ENCODE measurements around the gene MIEF1.

The MIEF1 gene

DNA sequence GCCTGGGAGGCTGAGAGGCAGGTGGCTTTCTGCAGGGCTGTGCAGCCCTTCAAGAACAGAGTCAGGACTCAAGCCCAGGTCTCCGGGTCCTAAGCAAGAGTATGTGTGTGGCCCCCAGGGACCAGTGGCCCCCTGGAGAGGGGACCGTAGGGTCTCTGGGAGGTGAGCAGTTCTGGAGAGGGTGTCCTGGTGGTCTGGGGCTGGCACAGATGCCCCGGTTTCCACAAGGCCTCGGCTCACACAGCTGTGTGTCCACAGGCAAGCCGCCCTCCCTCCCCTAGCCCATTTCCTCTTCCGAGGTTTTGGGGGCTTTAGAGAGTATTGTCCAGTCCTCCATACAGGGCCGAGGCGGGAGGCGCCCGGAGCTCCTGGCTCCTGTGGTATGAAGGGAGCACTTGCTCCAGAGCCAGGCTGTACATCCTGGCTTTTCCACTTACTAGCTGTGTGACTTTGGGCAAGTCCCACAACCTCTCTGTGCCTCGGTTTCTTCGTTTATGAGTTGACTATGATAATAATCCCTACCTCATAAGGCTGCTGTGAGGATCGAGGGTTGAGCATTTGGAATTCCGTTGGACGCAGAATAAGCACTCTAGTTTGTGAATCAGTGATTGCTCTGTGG lies 33.9 kb downstream of the MIEF1 start:
- no peaks in the 10 kb centered on the region for H3K9me3 Mint-ChIP-seq
- DNase-seq = no peak
- H3K27ac Mint-ChIP-seq = no peak overlapping the region
- no peak for ATAC-seq
- H3K4me3 Mint-ChIP-seq = no peak overlapping the region
- H3K4me1 Mint-ChIP-seq = peaks cover 26% of the 10 kb centered on the region
- H3K27me3 Mint-ChIP-seq = no peaks in the 10 kb centered on the region

DNA sequence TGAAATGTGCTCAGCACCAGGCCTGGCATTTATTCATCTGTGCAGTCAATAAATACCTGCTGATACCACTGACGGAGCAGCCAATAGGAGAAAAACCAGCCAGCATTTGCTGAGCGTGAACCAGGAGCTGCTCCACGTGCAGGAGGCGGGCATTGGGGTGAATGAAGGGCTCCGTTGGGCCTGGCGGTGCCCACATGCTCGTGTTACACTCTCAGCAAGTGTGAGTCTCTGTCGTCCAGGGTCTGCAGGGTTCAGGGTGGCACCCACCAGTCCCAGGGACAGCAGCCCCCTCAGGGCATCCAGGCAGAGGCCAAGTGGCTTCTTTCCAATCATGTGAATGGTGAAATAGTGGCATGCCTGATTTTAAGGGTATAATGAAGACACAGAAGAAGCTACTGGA lies 34.6 kb downstream of the MIEF1 start:
- Mint-ChIP-seq H3K9me3 (no peaks in the 10 kb centered on the region), H3K4me1 (peaks cover 18% of the 10 kb centered on the region), H3K27ac (peak overlapping the region in 1 of 2 donors; percentile 12), H3K4me3 (no peak overlapping the region), H3K27me3 (no peaks in the 10 kb centered on the region)
- no peak for ATAC-seq
- no peak for DNase-seq

DNA sequence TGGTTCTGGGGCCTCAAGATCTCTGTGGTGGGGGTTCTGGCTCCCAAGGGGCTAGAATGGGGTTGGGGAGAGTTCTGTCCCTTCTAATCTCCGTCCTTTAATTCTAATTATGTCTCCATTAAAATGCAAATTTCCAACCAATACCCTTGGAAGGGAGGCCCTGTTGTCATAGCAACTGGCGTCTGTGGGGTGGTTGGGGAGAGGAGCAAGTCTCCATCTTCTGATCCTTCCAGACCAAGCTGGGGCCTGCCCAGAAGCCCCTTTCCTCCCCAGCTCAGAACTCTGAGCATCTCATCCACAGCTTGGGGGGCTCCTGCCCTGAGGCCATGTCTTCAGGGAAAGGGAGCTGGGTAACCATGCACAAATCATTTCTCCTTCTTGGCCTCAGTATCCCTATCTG lies 35.9 kb downstream of the MIEF1 start:
- DNase-seq (no peak), ATAC-seq (no peak)
- Mint-ChIP-seq H3K4me3 (no peak overlapping the region), H3K4me1 (peaks cover 15% of the 10 kb centered on the region), H3K9me3 (no peaks in the 10 kb centered on the region), H3K27me3 (peaks cover 3% of the 10 kb centered on the region), H3K27ac (no peak overlapping the region)

DNA sequence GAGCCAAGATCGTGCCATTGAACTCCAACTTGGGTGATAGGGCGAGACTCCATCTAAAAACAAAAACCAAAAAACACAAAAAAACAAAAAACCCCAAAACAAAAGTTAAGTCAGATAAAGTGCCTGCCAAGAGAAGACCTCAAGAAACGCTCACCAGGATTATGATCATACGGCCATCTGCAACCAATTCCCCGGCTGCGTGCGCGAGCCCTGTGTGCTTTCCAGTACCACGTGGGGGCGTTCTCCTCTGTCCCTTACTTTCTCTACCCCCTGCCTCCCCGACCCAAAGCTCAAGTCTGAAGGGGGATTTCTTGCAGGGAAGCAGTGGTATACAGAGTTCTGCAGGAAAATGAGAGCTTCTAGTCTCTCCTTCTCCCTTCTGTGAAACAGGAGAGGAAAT lies 41.0 kb downstream of the MIEF1 start:
- no peak overlapping the region for H3K27ac Mint-ChIP-seq
- H3K9me3 Mint-ChIP-seq = no peaks in the 10 kb centered on the region
- H3K4me1 Mint-ChIP-seq = peaks cover 26% of the 10 kb centered on the region
- DNase-seq = no peak
- peaks cover 45% of the 10 kb centered on the region for H3K27me3 Mint-ChIP-seq
- peak; percentile 61 for ATAC-seq
- no peak overlapping the region for H3K4me3 Mint-ChIP-seq

DNA sequence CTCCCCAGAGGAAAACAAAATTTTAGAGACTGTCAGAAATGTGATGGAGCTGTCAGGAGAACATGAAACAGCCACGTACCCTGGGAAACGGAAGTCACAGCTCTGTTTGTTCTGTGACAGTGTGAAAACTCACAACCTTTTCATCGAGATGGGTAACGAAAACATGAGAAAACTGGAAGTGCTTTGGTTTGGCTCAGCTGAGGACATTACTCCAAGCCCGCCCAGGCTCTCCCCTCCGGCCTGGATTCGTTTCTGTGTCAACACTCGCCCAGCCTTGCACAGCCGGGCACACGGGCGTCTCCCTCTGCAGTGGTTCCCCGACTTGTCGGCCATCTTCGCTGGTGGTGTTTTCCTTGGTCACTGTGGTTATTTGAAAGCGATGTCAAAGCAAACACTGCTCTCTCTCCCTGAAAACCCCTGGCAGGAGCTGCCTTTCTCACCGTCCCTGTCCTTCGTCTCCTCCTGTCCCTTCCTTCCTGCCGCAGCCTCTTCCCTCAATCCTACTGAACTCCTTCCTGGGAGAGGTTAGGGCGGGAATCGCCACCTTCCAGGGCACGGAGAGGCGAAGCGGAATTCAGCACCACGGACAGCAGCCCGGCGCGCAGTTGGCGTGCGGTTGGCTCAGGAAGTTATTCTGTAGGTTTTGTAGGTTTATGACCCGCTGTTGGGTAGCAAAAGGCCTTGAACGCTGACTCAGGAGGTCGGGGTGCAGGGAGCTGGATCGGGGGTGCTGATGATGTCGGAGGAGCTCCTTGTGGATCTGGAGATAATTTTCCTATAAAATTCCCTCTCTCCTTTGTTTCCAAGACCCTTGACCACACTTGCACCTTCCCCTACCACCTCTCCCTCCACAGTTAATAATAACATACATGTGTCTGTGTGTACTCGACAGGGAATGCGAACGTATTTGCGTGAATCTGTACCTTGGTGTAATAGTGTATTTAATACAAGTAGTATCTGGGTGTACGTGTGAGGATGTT lies 43.6 kb downstream of the MIEF1 start:
- ATAC-seq (peak; percentile 74), DNase-seq (peak; percentile 56 to 59)
- Mint-ChIP-seq H3K27me3 (peaks cover 62% of the 10 kb centered on the region), H3K27ac (peak overlapping the region in 1 of 2 donors; percentile 68), H3K4me3 (peak overlapping the region; percentile 68 to 82), H3K9me3 (no peaks in the 10 kb centered on the region), H3K4me1 (peaks cover 26% of the 10 kb centered on the region)

DNA sequence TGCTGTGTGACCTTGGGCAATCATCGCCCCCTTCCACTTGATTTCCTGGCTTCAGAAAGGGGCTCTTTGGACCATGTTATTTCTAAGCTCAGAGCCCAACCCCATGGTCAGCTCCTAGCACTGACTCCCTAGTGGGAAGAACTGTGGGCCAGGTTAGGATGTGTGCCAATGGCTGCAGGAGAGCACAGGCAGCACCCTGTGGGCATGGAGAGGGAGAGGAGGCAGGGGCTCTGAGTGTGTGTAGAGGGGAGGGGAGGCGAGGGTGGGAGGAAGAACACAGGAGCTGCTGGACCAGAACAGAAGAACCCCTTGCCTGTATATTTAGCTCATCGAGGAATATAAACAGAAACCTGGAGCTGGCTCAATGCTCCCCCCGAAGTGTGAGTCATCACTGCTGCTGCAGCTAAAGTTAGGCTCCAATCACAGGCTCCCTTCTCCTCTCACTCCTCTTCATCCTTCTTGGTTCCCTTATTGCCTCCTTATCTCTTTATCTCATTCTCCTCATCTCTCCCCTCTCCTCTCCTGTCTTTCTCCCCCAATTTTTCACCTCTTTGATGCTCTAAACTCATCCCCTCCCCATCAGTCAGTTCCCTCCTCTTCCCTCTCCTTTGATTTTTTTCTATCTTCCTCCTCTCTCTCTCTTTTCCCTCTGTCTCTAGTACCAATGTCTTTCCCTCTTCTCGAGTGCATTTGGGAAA lies 44.9 kb downstream of the MIEF1 start:
- Mint-ChIP-seq H3K9me3 (no peaks in the 10 kb centered on the region), H3K27me3 (peaks cover 76% of the 10 kb centered on the region), H3K4me3 (no peak overlapping the region), H3K4me1 (peaks cover 26% of the 10 kb centered on the region), H3K27ac (no peak overlapping the region)
- ATAC-seq (no peak), DNase-seq (no peak)

DNA sequence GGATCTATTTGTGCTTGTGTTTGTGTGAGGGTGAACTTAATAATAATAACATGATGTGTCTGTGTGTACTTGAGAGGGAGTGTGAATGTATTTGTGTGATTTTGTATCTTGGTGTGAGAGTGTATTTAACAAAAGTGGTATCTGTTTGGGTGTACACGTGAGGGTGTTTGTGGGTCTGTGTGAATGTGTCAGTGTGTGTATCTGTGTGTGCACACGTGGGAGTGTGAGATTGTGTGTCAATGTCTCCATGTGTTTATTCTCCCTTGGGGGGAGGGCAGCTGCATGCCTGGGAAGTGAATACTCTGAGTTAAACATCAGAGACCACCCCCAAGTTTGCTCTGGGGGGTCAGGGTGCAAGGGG lies 45.5 kb downstream of the MIEF1 start:
- DNase-seq (no peak), ATAC-seq (no peak)
- Mint-ChIP-seq H3K4me1 (peaks cover 26% of the 10 kb centered on the region), H3K9me3 (no peaks in the 10 kb centered on the region), H3K27me3 (peaks cover 80% of the 10 kb centered on the region), H3K27ac (no peak overlapping the region), H3K4me3 (no peak overlapping the region)

DNA sequence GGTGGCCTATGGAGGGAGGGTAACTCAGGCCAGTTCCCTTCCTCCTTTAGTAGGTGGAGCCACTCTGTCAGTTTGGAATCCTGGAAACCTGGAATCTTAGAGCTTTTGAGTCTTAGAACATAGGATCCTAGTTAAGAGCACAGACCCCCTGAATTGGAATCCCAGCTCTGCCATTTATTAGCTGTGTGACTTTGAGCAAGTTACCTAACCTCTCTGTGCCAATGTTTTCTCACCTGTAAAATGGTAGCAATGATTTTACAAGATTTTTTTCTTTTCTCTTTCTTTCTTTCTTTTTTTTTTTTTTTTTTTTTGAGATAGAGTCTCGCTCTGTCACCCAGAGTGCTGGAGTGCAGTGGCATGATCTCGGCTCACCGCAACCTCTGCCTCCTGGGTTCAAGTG lies 51.3 kb downstream of the MIEF1 start:
- Mint-ChIP-seq H3K4me3 (no peak overlapping the region), H3K27ac (no peak overlapping the region), H3K4me1 (peaks cover 8% of the 10 kb centered on the region), H3K27me3 (peaks cover 80% of the 10 kb centered on the region), H3K9me3 (no peaks in the 10 kb centered on the region)
- no peak for DNase-seq
- ATAC-seq = no peak

DNA sequence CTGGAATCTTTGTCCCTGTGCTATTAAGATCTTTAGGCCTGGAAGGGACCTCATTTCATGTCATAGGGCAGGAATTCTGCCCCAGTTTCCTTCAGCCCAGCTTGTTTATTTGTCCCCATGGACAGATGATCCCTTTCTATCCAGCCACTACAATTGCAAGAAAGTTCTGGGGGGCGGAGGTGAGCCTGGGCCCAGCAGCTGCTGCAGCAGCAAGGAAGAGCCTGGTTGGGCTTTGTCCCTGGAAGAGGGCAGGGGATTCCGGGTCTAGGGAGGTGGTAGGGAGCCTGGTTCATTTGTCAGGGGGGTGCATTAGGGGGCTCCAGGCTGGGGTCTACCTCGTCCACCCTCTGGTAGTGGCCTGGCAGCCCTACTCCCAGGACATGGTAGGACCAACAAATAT lies 52.1 kb downstream of the MIEF1 start:
- ATAC-seq (no peak), DNase-seq (no peak)
- Mint-ChIP-seq H3K4me1 (peaks cover 8% of the 10 kb centered on the region), H3K27ac (no peak overlapping the region), H3K4me3 (no peak overlapping the region), H3K9me3 (no peaks in the 10 kb centered on the region), H3K27me3 (peaks cover 86% of the 10 kb centered on the region)

DNA sequence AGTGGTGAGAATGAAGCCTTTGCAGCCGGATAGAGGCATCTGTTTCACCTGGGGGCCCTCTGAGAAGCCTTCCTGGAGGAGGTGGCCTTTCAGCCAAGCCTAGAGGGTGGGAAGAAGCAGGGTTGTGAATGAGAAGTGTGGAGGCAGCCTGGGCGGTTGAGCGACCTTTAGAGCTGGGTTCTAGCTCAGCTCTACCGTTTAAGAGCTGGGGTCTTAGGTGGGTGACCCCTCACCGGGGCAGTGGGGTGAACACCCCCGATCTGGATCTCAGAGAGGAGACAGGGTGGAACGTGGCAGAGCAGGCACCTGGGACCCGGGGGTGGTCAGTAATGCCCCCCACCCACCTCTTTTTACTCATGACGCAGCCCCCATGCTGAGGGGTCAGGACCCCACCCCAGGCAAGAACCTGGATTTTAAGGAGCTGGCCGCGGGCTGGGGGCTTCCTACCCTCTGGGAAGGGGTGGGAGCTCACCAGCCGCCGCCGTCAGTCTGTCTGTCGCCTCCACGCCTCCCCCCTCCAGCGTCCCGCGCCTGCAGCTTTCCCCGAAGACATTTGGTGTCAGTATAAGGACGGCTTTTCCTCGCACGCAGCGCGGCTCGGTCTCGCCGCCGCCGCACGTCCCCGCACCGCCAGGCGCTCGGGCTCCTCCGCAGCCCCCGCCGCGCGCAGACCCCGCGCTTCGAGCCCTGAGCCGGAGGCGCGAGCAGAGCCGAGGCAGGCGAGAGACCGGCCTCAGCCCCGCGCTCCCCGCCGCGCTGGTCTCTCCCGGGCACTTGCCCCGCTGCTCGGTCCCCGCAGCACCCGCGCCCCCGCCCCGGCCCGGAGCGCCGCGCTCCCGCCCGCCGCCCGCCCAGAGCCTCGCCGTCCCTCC lies 55.1 kb downstream of the MIEF1 start:
- Mint-ChIP-seq H3K4me1 (peaks cover 8% of the 10 kb centered on the region), H3K27ac (no peak overlapping the region), H3K4me3 (peak overlapping the region; percentile 43 to 61), H3K9me3 (no peaks in the 10 kb centered on the region), H3K27me3 (peaks cover 70% of the 10 kb centered on the region)
- ATAC-seq = peak; percentile 71
- DNase-seq = peak; percentile 30 to 31

DNA sequence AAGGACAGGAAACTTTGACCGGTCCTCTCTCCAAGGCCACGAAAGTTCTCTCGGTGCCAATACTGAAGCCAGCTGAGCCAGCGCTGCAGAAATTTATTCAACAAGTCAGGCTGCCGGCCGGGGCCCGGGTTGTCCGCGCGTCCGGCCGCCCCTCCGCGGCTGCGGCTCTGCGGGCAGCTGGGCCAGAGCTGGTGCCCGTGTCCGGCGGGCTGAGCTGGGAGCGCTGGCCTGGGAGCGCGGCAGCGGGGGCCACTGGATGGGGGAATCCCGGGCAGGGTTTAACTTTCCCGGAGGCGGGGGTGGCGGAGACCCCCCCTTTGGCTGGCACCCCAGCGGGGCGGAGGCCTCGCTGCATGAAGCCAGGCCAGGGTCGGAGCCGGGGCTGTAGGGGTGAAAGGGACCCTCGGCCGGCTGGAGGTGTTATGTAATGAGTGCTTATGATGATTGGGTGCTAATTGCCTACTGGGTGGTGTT lies 56.2 kb downstream of the MIEF1 start:
- DNase-seq = no peak
- Mint-ChIP-seq H3K4me1 (peaks cover 8% of the 10 kb centered on the region), H3K4me3 (peak overlapping the region; percentile 66 to 72), H3K27me3 (peaks cover 60% of the 10 kb centered on the region), H3K9me3 (no peaks in the 10 kb centered on the region), H3K27ac (peak overlapping the region in 1 of 2 donors; percentile 32)
- ATAC-seq = no peak

DNA sequence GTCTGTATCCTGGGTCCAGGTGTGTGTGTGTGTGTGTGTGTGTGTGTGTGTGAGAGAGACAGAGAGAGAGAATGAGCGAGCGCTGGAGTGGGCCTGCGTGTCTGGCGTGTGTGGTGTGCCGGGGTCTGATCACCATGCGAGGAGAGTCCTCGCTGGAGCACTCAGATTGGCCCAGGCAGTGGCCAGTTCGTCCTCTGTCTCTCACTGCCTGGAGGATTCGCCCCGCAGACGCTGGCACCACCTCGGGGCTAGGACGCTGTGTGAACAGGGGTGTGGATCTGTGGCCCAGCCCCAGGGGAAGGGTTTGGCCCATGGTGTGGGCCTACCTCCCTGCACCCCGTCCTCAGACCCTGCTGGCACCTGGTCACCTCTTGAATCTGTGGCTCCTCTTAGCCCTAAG lies 56.9 kb downstream of the MIEF1 start:
- H3K27me3 Mint-ChIP-seq = peaks cover 59% of the 10 kb centered on the region
- H3K4me1 Mint-ChIP-seq = peaks cover 8% of the 10 kb centered on the region
- H3K4me3 Mint-ChIP-seq = no peak overlapping the region
- ATAC-seq (no peak), DNase-seq (no peak)
- no peaks in the 10 kb centered on the region for H3K9me3 Mint-ChIP-seq
- no peak overlapping the region for H3K27ac Mint-ChIP-seq

DNA sequence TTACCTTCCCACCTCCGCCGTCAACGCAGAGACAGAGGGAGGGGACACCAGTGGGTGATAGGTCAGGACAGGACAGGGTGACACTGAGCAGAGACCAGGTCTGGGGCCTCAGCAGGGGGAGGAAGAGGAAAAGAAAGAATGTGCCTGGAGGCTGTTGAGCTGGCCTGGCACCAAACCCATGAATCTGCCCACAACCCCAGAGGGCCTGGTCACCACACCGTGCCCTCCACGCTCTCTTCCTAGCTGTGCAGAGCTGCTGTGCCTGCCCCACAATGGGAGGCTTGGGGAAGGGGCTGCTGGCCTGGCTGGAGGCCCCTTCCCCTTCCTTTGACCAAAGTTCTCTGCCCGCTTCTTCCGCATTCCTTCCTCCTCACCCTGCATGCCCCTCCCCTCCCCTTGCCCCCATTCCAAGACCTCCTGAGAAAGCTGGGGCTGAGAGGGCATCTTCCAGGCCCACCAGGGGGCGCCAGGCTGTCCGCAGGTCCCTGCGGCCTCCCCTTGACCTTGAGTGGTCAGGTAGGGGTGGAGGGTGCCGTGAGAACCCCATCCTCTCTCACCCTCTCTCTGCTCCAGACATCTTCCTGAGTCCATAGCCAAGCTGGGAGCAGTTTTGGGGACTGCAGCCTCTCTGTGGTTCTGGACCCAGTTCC lies 57.5 kb downstream of the MIEF1 start:
- Mint-ChIP-seq H3K27me3 (peaks cover 55% of the 10 kb centered on the region), H3K27ac (no peak overlapping the region), H3K4me3 (no peak overlapping the region), H3K4me1 (peaks cover 8% of the 10 kb centered on the region), H3K9me3 (no peaks in the 10 kb centered on the region)
- DNase-seq (no peak), ATAC-seq (no peak)

DNA sequence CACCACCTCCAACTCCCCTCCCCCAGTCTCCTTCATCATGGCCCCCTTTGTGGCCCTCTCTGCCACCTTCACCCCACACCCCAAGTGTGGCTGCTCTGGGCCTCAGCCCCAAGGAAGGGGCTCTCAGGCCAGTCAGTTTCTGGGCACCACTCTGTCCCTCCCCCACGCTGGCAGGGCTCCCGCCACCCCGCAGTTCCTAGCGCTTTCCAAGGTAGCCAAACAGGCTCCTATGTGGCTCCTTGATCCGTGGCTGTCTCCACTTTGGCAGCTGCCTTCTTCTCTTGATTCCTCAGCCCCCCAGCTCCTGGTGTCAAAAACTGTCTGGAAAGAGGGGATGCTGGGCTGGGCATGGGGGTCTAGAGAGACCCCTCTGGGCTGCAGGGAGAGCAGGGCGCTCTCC lies 58.0 kb downstream of the MIEF1 start:
- H3K27me3 Mint-ChIP-seq = peaks cover 49% of the 10 kb centered on the region
- no peak overlapping the region for H3K27ac Mint-ChIP-seq
- DNase-seq = no peak

More for the DNA sequence above, 58.0 kb downstream of the MIEF1 start:
- no peak for ATAC-seq
- Mint-ChIP-seq H3K4me3 (no peak overlapping the region), H3K4me1 (peaks cover 8% of the 10 kb centered on the region), H3K9me3 (peaks cover 0 to 1% of the 10 kb centered on the region in 2 donors)
